Smooth muscle cell (in vitro differentiated cells): ENCODE measurements around the gene CEP120. TPM values are rescaled to one million over a fixed set of nuclear protein-coding genes. Genes with fewer than 3 reads are reported as not detected.
"Not testable (repeated sequence)": the region's sequence is repeated elsewhere in the genome, so short reads cannot be mapped to it uniquely, and the experiment has no call there.

Experiments used
- DNase-seq: peaks from one replicate; lab custom pipeline; 2025; ENCODE audit not compliant: unreplicated experiment; lab: John Stamatoyannopoulos, UW
- H2AFZ ChIP-seq: fragments of 200-600 bp; sonication (generic); 2 replicates; pipeline ENCODE4 v1.6.0; 2016; ENCODE audit warnings: antibody characterized with exemption, low read depth, mild to moderate bottlenecking
- H3F3A ChIP-seq: fragments of 200-600 bp; sonication (generic); 2 replicates; pipeline ENCODE4 v1.6.0; 2017; ENCODE audit warnings: antibody characterized with exemption, low read depth
- H3K27ac ChIP-seq: fragments of 200-600 bp; sonication (generic); 2 replicates; pipeline ENCODE4 v1.5.1; 2016; ENCODE audit warnings: low read depth, mild to moderate bottlenecking
- H3K27me3 ChIP-seq: fragments of 200-600 bp; sonication (generic); 2 replicates; pipeline ENCODE4 v1.6.1; 2016; ENCODE audit warnings: low read depth, mild to moderate bottlenecking
- H3K36me3 ChIP-seq: fragments of 200-600 bp; sonication (generic); 2 replicates; pipeline ENCODE4 v1.5.1; 2016; ENCODE audit warnings: low read depth
- H3K4me1 ChIP-seq: fragments of 200-600 bp; sonication (generic); 2 replicates; pipeline ENCODE4 v1.5.1; 2016; ENCODE audit warnings: low read depth
- H3K4me2 ChIP-seq: fragments of 200-600 bp; sonication (generic); 2 replicates; pipeline ENCODE4 v1.6.0; 2016; ENCODE audit warnings: mild to moderate bottlenecking
- H3K4me3 ChIP-seq: fragments of 200-600 bp; sonication (generic); 2 replicates; pipeline ENCODE4 v1.5.1; 2016; ENCODE audit warnings: mild to moderate bottlenecking
- H3K79me2 ChIP-seq: fragments of 200-600 bp; sonication (generic); 2 replicates; pipeline ENCODE4 v1.6.0; 2016; ENCODE audit warnings: low read depth, mild to moderate bottlenecking
- H3K9ac ChIP-seq: fragments of 200-600 bp; sonication (generic); 2 replicates; pipeline ENCODE4 v1.6.0; 2016; ENCODE audit warnings: low read depth
- H3K9me3 ChIP-seq: fragments of 200-600 bp; sonication (generic); replicated peaks from 2 replicates; pipeline ENCODE4 v1.5.1; 2016; ENCODE audit warnings: low read depth
- H4K20me1 ChIP-seq: fragments of 200-600 bp; sonication (generic); 2 replicates; pipeline ENCODE4 v1.6.0; 2016; ENCODE audit warnings: low read depth
- CTCF ChIP-seq: fragments of 200-600 bp; sonication (generic); IDR thresholded peaks from 2 replicates; pipeline ENCODE4 v1.5.1; 2017; ENCODE audit warnings: borderline replicate concordance, mild to moderate bottlenecking, antibody characterized with exemption; ENCODE audit not compliant: insufficient read depth, poor library complexity, severe bottlenecking
- WGBS: methylation state at CpG from one replicate; pipeline ENCODE4 v1.1.7; 2016; ENCODE audit warnings: low lambda C conversion rate; 5-methylcytosine and 5-hydroxymethylcytosine counted together
- polyA plus RNA-seq: library from polyadenylated mRNA; unstranded; fragments of >200 nt; fragmentation: Nextera tagmentation; extraction: Ambion mirVana; gene quantifications from 2 replicates; pipeline ENCODE4 v1.2.1, GENCODE V29; 2016
- total RNA-seq: library from RNA; depleted of rRNA; stranded (reverse); fragments of >200 nt; gene quantifications from 2 replicates; pipeline ENCODE4 v1.2.3, GENCODE V29; 2014

CEP120 gene
- total and polyA plus RNA-seq, 2 experiments from 2014 or later, result 6.5 to 30.2 TPM

- Histone ChIP-seq H3K27ac (no peak overlapping the region), H3K36me3 (peaks cover 5% of the 10 kb centered on the region)
- no peak for TF ChIP-seq CTCF
Measured at GRCh38 chr5:123401320-123401719, 21.9 kb downstream of the CEP120 start.

GRCh38 chr5:123400870-123401291, 22.3 kb downstream of the CEP120 start:
- not testable (repeated sequence) for H3K79me2 ChIP-seq

More at GRCh38 chr5:123401320-123401719, 21.9 kb downstream of the CEP120 start:
- Histone ChIP-seq H3K4me3 (no peak overlapping the region), H2AFZ (no peak overlapping the region), H3K27me3 (no peaks in the 10 kb centered on the region), H3F3A (no peaks in the 10 kb centered on the region), H3K4me1 (no peaks in the 10 kb centered on the region), H3K9ac (no peak overlapping the region), H3K79me2 (no peaks in the 10 kb centered on the region), H4K20me1 (no peaks in the 10 kb centered on the region), H3K9me3 (no peaks in the 10 kb centered on the region), H3K4me2 (no peak overlapping the region)
- no peak for DNase-seq
- 95% methylated on average over 14 of the region's 15 CpGs for WGBS

GRCh38 chr5:123398058-123398733, 25.0 kb downstream of the CEP120 start:
- H3K4me2 ChIP-seq, result no peak overlapping the region
- WGBS, result 100% methylated on average over 1 of the region's 1 CpG

More at GRCh38 chr5:123400870-123401291, 22.3 kb downstream of the CEP120 start:
- not testable (repeated sequence) for H3K9me3 ChIP-seq, H3K27me3 ChIP-seq, H3K36me3 ChIP-seq, H3F3A ChIP-seq, H3K27ac ChIP-seq, H2AFZ ChIP-seq, H3K4me1 ChIP-seq, DNase-seq, H4K20me1 ChIP-seq, H3K9ac ChIP-seq, H3K4me3 ChIP-seq, H3K4me2 ChIP-seq
- WGBS, result 94% methylated on average over 23 of the region's 23 CpGs

GRCh38 chr5:123397538-123397937, 25.7 kb downstream of the CEP120 start:
- Histone ChIP-seq H2AFZ (no peak overlapping the region), H3F3A (no peaks in the 10 kb centered on the region), H3K36me3 (no peaks in the 10 kb centered on the region), H3K27me3 (no peaks in the 10 kb centered on the region), H4K20me1 (no peaks in the 10 kb centered on the region), H3K4me2 (no peak overlapping the region), H3K4me1 (no peaks in the 10 kb centered on the region), H3K9ac (no peak overlapping the region), H3K9me3 (no peaks in the 10 kb centered on the region), H3K27ac (no peak overlapping the region), H3K79me2 (no peaks in the 10 kb centered on the region), H3K4me3 (no peak overlapping the region)
- no peak for DNase-seq
- 99% methylated on average over 3 of the region's 3 CpGs for WGBS
- TF ChIP-seq CTCF, result no peak

More at GRCh38 chr5:123398058-123398733, 25.0 kb downstream of the CEP120 start:
- H3K36me3 ChIP-seq, result no peaks in the 10 kb centered on the region
- TF ChIP-seq CTCF, result no peak
- no peak overlapping the region for H3K27ac ChIP-seq
- H3K9me3 ChIP-seq, result no peaks in the 10 kb centered on the region
- no peaks in the 10 kb centered on the region for H3K27me3 ChIP-seq
- no peak overlapping the region for H3K4me3 ChIP-seq
- no peaks in the 10 kb centered on the region for H3K79me2 ChIP-seq
- no peaks in the 10 kb centered on the region for H3F3A ChIP-seq
- no peak overlapping the region for H3K9ac ChIP-seq
- H4K20me1 ChIP-seq, result no peaks in the 10 kb centered on the region
- no peak for DNase-seq
- H2AFZ ChIP-seq, result no peak overlapping the region
- H3K4me1 ChIP-seq, result no peaks in the 10 kb centered on the region
